A673 (cell line): ENCODE results near the gene FBLN2. TPM values are rescaled to one million over a fixed set of nuclear protein-coding genes. Genes with fewer than 3 reads are reported as not detected.

Experiments
- BruUV-seq: library from RNA; stranded (reverse); fragments of 400-500 nt; replicated peaks from 2 replicates; lab custom pipeline; 2021; lab: Mats Ljungman, UMichigan
- CTCF ChIA-PET: fragments of 300-600 bp; sonication (Branson Sonifier 250); formaldehyde crosslinking; loops from one replicate; lab custom pipeline; 2022; ENCODE audit warnings: antibody characterized with exemption; lab: Charles Lee
- POLR2A ChIA-PET: fragments of 300-600 bp; sonication (Branson Sonifier 250); formaldehyde crosslinking; loops from one replicate; lab custom pipeline; 2022; ENCODE audit warnings: antibody characterized with exemption; ENCODE audit not compliant: low non-redundant PET; lab: Charles Lee
- DNase-seq: peaks from one replicate; pipeline ENCODE4 v3.0.0-alpha.2; 2015; ENCODE audit warnings: low spot score
- H3K27ac ChIP-seq: fragments of 200-600 bp; sonication (generic); 2 replicates; pipeline ENCODE4 v1.5.1; 2016; ENCODE audit warnings: mixed run types, low read depth, mild to moderate bottlenecking, mixed read lengths, antibody characterized with exemption, low read length; ENCODE audit not compliant: poor library complexity, severe bottlenecking
- H3K27me3 ChIP-seq: fragments of 200-600 bp; sonication (generic); replicated peaks from 2 replicates; pipeline ENCODE4 v1.6.1; 2017; ENCODE audit warnings: mixed run types, low read depth, mild to moderate bottlenecking, mixed read lengths, antibody characterized with exemption, low read length; ENCODE audit not compliant: insufficient read depth, poor library complexity
- H3K36me3 ChIP-seq: fragments of 200-600 bp; sonication (generic); 2 replicates; pipeline ENCODE4 v1.6.1; 2016; ENCODE audit warnings: mixed run types, mild to moderate bottlenecking, mixed read lengths, antibody characterized with exemption, low read length; ENCODE audit not compliant: insufficient read depth, poor library complexity, severe bottlenecking
- H3K4me1 ChIP-seq: fragments of 200-600 bp; sonication (generic); 2 replicates; pipeline ENCODE4 v1.6.1; 2017; ENCODE audit warnings: mixed run types, mild to moderate bottlenecking, mixed read lengths, antibody characterized with exemption, low read length; ENCODE audit not compliant: insufficient read depth, poor library complexity, severe bottlenecking
- H3K4me3 ChIP-seq: fragments of 200-600 bp; sonication (generic); 2 replicates; pipeline ENCODE4 v1.5.1; 2016; ENCODE audit warnings: low read depth, mixed run types, mild to moderate bottlenecking, mixed read lengths, low read length; ENCODE audit not compliant: poor library complexity, severe bottlenecking
- H3K9me3 ChIP-seq: fragments of 200-600 bp; sonication (generic); 2 replicates; pipeline ENCODE4 v1.6.1; 2016; ENCODE audit warnings: mixed run types, low read depth, mild to moderate bottlenecking, mixed read lengths, antibody characterized with exemption, low read length; ENCODE audit not compliant: poor library complexity, severe bottlenecking
- EZH2 ChIP-seq: fragments of 200-600 bp; sonication (generic); IDR thresholded peaks from 2 replicates; pipeline ENCODE4 v1.6.1; 2017; ENCODE audit warnings: borderline replicate concordance, low read depth, mild to moderate bottlenecking, mixed read lengths, antibody characterized with exemption, low read length; ENCODE audit not compliant: poor library complexity, severe bottlenecking
- intact Hi-C: fragments of 100-400 bp; cut with micrococcal nuclease; formaldehyde crosslinking; loops from one replicate; pipeline ENCODE4 v1.10.0; 2022; ENCODE audit not compliant: unreplicated experiment
- total RNA-seq: library from RNA; stranded (reverse); gene quantifications from 2 replicates; pipeline ENCODE4 v1.2.3, GENCODE V29; 2021
- TF ChIP-seq, protein P1 (sequence below): fragments of 300-800, 200-600 bp; sonication (generic); conservative IDR thresholded peaks from 2 replicates; pipeline ENCODE4 v1.5.1; 2017; ENCODE audit warnings: low read depth, mild to moderate bottlenecking, antibody characterized with exemption, low read length, moderate library complexity, mixed read lengths

FBLN2 gene
- total RNA-seq, 1 experiment from 2014 or later = 0.71 TPM

GRCh38 chr3:13536832-13537231 is 12.1 kb upstream of the FBLN2 start:
- ChIA-PET POLR2A (no interaction called here), CTCF (no interaction called here)
- Histone ChIP-seq H3K27me3 (no peaks in the 10 kb centered on the region), H3K4me3 (no peak overlapping the region), H3K9me3 (no peaks in the 10 kb centered on the region), H3K4me1 (peaks cover 4% of the 10 kb centered on the region), H3K27ac (no peak overlapping the region), H3K36me3 (no peaks in the 10 kb centered on the region)
- no peak for DNase-seq
- TF ChIP-seq, protein P1, sequence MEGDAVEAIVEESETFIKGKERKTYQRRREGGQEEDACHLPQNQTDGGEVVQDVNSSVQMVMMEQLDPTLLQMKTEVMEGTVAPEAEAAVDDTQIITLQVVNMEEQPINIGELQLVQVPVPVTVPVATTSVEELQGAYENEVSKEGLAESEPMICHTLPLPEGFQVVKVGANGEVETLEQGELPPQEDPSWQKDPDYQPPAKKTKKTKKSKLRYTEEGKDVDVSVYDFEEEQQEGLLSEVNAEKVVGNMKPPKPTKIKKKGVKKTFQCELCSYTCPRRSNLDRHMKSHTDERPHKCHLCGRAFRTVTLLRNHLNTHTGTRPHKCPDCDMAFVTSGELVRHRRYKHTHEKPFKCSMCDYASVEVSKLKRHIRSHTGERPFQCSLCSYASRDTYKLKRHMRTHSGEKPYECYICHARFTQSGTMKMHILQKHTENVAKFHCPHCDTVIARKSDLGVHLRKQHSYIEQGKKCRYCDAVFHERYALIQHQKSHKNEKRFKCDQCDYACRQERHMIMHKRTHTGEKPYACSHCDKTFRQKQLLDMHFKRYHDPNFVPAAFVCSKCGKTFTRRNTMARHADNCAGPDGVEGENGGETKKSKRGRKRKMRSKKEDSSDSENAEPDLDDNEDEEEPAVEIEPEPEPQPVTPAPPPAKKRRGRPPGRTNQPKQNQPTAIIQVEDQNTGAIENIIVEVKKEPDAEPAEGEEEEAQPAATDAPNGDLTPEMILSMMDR = no peak
- no peak for TF ChIP-seq EZH2
- no TSS peak for BruUV-seq
- intact Hi-C loops = no loop called here

DNA sequence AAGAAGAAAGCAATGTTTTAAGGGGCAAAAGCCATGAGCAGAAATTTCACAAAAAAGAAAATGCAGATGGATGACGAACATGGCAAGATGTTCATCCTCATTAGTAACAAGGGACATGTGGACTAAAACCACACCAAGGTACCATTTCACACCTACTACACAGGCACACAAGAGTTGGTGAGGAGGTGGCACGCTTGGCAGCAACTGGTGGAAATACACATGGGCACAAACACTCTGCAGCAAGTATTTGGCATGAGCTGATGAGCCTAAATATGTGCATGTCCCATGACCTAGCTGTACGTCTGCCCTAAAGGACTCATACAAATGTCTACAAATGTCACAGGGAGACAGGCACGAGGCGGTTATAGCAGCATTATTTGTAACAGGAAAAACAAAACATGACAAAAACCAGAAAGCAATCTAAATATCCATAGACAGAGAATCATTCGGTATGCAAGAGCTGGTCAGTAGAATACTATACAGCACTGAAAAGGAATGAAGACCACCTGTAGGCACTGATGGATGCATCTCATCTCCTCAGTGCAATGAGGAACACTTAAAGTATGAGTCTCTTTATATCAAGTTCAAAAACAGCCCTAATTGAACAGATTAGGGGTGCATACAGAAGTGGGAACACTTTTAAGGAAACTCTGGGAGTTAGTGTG is 11.5 kb upstream of the FBLN2 start:
- H3K9me3 ChIP-seq = no peaks in the 10 kb centered on the region
- H3K4me1 ChIP-seq = peaks cover 4% of the 10 kb centered on the region
- BruUV-seq = no TSS peak
- H3K27me3 ChIP-seq = no peaks in the 10 kb centered on the region
- ChIA-PET CTCF (no interaction called here), POLR2A (no interaction called here)
- no peak for DNase-seq
- no peak overlapping the region for H3K4me3 ChIP-seq
- no peak overlapping the region for H3K27ac ChIP-seq
- TF ChIP-seq EZH2 = no peak
- TF ChIP-seq, protein P1 = no peak
- H3K36me3 ChIP-seq = no peaks in the 10 kb centered on the region
- intact Hi-C loops = no loop called here

DNA sequence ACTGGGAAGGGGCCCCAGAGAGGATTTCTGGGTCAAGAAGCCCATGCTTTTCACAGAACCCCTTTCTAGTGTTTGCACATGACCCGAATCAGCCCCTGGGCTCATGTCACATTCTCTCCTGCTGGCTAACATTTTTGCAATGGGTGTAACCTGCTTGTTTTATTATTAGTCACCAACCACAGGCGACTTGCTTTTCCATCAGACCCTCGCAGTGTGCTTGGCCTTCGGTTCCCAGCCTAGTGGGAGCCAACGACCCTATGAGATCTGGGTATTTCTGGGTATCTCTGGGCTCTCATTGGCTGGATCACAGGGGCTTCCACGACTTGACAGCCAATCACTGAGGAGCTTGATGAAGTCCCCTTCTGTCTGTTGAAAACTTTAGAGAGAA is 11.0 kb upstream of the FBLN2 start:
- intact Hi-C loops = no loop called here
- no peak for DNase-seq
- Histone ChIP-seq H3K4me1 (peaks cover 4% of the 10 kb centered on the region), H3K27ac (no peak overlapping the region), H3K36me3 (no peaks in the 10 kb centered on the region), H3K9me3 (no peaks in the 10 kb centered on the region), H3K4me3 (no peak overlapping the region), H3K27me3 (no peaks in the 10 kb centered on the region)
- no TSS peak for BruUV-seq
- ChIA-PET CTCF (no interaction called here), POLR2A (no interaction called here)
- TF ChIP-seq, protein P1 = no peak
- TF ChIP-seq EZH2 = no peak
